ENCODE results near the gene LRTM2.
"Not testable (repeated sequence)": the region's sequence is repeated elsewhere in the genome, so short reads cannot be mapped to it uniquely, and the experiment has no call there.

The LRTM2 gene

DNA sequence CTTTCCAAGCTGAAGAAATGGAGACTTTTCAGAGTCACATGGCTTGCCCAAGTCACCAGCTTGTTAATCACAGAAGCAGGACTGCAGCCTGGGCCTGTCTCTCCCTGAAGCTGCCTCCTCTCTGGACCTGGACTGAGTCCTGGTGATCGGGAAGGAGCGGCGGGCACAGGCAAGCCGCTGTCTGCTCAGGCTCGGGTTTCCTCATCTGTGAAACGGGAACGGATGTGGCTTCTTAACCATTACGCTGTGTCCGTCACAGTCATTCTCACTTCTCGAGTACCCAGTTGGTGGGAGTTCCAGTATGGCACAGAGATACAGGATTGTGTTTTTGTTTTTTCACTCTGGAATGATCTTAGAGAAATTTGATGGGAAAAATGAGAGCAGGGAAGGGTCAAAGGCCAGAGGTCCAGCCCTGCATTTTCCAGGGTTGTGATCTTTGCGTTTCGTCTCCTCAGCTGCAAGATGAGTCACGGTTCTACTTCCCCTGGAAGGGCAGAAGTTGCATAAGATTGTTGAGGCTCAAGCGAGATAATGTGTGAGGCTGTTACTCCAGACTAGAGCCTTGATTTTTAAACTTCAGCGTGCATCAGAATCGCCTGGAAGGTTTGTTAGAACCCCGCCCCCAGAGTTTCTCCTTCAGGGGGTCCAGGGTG is 7.6 kb upstream of the LRTM2 start:
- no peak for DNase-seq

DNA sequence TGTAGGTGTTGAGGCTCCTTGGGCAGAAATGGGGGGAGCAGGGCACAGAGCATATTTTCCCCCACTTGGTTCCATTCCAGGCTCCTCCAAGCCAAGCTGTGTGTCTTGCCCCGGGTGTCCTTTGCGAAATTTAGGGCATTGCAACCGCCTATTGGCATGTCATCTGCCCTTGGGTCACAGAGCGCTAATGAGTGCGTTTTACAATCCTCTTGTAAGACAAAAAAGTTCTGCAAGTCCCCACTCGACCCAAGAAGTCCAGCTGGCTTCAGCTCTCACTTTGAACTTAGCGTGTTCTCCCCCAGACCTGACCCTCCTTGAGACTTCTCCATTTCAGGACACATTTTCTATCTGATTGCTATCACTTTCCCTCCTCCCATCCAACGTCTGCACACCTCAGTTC is 6.1 kb upstream of the LRTM2 start:
- DNase-seq = no peak

DNA sequence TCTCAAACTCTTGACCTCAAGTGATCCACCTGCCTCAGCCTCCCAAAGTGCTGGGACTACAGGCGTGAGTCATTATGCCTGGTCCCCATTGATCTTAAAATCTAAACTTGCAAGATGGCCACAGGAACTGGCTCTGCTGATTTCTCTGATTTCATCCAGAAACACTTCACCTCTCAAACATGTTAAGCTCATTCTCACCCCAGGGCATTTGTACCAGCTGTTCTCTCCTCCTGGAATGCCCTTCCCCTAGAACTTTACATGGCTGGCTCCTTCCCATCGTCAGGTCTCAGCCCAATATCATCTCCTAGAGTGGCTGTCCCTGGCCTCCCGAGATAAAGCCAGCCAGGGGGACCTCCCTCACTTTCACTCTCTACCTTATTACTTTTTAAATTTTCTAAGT is 5.3 kb upstream of the LRTM2 start:
- no peak for DNase-seq

DNA sequence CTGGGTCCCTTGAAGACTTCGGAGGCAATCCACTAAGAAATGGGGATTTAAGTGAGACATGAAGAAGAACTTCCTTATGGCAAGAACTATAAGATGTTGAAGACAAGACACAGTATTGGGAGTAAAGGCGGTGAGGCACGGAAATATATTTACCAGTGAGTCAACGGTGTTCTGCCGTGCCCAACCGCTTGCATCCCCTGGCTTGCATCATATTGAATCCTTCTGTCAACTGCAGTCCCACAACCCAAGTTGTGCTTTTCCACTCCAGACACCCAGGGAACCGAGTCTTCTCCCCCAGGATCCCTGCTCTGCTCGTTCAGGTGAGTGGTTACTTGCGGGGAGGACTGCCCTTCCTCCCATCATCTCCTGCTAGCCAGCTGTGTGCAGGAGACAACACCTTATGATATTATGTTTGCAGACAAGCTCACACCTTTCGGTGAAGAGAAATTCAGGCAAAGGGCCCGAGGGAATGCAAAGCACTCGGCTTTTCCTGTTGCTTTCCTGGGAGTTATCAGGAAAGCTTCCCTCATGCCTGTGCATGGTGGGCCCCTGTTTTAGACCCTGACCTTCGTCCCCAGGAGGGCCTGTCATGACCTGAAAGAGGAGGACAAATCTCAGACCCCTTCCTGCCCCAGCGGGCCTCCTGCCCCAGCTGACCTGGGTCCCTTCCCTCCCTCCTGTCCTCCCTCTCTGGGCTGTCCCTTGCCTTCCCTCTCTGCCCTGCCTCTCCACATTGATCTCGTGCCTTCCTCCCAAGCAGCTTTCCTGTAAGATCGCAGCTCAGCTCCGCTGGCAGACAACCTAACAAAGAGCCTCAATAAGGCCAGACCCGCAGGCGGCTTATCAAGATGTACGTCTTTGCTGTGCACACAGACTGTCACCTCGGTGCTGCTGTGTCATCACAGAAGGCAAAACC is 4.3 kb upstream of the LRTM2 start:
- no peak for DNase-seq

DNA sequence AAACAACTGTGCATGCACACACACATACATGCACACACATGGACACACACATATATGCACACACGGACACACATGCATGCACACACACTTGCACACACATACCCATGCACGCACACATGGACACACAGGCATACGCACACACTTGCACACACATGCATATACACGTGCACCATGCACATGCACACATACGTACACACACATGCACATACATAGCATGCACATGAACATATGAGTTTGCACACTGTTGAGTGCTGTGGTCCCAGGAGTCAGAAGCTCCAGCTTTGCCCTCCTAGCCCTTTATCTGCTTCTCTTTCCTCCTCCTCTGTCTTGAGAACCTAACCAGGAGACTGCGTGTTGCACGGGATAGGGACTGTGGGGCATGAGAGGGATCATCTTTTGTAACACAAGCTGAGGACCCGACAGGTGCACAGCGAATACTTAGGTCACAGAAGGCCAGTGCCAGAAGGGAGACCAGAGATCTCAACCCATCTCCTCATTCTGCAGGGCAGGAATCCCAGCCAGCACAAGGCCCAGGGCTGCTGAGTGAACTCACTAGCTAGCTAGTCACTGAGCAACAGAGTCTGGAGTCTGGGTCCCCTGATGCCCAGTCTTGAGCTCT is 3.5 kb upstream of the LRTM2 start:
- no peak for DNase-seq

DNA sequence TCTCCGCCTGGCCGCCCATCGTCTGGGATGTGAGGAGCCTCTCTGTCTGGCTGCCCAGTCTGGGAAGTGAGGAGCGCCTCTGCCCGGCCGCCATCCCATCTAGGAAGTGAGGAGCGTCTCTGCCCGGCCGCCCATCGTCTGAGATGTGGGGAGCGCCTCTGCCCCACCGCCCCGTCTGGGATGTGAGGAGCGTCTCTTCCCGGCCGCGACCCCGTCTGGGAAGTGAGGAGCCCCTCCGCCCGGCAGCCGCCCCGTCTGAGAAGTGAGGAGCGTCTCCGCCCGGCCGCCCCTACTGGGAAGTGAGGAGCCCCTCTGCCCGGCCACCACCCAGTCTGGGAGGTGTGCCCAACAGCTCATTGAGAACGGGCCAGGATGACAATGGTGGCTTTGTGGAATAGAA is 2.4 kb upstream of the LRTM2 start:
- not testable (repeated sequence) for DNase-seq

DNA sequence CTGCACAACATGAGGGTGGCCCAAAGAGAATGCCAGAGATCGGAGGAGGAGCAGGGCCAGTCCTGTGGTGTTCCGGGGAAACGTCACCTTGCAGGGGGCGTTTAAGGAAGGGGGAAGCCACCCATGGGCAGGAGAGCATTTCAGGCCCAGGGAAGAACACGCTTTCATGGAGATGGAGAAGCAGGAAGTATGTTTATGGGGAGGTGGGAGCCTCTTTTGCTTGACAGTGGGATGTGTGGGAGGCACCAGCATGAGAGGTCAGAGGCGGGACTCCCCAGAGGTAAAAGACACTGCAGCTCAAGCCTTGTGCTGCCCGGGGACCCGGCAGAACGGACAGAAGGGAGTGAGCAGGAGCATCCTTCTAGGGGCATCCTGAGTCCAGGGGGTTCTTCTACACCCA is 1.3 kb upstream of the LRTM2 start:
- no peak for DNase-seq

DNA sequence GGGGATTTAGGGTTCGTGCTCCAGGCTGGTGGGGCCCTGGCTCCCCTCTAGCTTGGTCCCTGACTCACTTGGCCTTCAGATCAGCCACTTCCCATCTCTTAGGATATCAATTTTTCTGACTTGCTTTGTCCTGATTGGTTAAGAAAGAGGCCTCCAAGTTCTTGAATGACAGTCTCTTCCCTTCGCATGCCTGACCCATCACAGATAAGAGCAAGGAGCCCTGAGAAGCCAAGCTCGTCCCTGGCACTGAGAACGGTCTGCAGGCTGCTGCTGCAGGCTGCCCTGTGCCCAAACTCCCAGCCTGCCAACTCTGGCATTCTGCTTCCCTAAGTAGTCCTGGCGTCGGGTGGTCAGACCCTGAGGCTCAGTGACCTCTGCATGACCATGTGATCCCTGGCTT is 794 bp upstream of the LRTM2 start:
- no peak for DNase-seq

DNA sequence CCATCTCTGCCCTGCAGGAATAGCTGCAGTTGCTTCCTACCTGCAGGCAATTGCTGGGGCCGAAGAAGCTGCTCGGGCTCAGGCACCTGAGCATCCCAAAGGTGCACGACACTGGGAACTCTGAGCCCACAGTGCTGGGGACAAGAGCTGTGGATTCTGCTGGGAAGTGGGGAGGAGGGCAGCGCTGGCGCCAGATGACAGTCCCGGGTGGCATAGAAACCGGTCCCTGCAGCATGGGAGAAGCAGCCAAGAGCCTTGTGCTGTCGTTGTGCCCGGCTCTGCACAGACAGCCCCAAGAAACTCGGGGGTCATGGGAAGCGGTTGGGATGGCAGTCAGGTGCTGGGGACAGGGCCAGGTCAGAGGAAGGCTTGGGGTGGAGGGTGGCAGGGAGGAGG is 529 bp downstream of the LRTM2 start:
- DNase-seq = no peak

DNA sequence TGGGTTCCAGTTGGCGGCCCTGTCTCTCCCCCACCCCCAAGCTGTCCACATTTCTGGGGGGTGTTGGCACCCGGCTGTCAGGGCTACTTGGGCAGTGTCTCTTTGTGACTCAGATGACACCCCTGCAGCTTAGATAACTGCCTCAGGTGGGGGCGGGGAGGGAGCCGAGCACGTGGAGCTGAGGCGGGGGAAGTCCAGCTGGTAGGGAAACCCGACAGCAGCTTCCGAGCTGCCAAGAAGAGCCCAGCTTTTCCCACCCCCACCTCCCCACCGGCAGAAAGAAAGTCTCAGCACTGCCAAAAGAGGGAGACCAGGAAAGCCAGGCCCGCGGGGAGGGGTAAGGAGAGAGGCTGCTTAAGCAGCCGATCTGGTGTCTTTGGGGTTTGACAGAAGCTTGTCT is 1.4 kb downstream of the LRTM2 start:
- DNase-seq = no peak

DNA sequence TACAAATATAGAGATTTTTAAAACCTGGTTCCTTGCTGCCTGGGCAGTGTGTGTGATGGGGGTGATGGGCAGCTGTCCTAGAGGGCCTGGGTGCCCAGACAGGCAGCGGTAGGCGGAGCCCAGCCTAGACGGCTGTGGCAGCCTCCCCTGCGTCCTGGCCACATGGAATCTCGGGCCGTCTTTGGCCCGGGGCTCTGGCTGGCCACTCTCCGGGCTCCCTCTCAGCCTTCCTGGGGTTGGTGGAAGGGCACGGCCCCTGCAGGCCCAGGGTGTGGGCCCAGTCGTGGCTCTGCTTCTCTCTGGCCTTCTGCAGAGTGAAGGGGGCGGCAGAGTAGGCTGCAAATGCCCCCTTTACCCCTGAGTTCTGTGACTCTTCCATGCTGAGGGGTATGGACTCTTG is 2.3 kb downstream of the LRTM2 start:
- no peak for DNase-seq

DNA sequence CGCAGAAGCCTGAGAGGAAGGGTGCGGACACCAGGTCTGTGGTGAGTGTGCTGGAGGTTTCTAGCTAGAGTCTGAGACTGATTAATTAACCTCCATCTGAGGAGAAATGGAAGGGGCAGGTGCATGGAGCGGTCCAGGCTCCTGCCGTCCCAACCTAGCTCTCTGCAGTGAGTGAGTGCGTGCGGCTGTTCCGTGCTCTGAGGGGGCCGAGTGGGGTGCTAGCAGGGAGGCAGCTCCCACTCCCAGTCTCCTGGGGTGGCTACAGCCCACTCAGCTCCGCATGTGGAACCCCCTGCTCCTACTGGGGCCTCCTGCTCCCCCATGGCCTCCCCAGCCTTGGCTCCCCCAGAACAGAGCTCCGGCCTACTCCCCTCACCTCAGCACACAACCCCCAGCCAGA is 2.9 kb downstream of the LRTM2 start:
- DNase-seq = no peak

DNA sequence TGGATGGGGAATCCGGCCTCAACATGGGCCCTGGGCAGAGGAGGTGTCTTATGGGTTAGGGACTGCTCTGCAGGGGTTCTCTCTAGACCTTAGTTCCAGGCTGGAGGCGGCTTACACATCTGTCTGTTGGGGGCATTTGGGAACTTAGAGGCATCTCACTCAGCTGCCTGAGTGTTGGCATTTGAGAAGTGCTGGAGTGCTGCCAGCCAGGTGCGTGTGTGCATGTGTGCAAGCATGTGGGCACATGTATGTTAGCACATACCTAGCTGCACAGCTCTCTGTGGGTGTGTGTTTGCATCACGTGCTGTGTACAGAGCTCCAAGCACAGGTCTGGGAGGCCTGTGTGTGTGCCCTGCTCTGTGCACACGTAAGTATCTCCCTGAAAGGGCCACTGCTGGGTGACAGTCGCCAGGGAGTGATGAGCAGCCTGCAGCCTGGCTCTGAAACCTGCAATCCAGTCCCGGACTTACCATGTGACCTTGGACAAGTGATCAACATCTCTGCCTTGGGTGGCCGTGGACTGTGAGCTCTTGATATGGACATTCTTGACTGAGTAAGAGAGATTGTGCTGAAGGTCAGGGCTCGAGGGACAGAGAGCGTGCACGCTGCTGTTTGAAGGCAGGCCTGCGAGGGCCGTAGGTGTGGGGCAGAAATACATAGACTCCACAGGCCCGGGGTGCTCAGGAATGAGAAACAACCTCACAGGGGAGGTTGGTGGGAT is 5.2 kb downstream of the LRTM2 start:
- no peak for DNase-seq

DNA sequence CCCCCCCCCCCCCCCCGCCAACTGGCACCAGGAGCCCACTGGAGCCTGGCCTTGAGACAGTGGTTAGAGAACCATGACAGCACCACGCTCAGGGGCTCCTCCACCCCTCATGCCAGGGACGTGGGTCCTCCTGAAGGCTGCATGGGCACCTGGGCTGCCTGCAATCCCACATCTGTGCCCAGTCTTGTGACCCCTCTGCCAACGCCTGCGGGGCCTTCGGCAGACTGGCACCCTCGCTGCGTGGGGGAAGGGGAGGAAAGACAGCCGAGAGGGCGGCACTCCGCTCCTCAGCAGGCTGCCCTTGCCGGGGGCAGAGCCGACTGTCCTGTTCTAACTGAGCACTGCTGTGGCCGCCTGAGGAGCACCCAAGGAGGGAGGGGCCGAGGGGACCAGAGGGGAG is 6.0 kb downstream of the LRTM2 start:
- DNase-seq = no peak

DNA sequence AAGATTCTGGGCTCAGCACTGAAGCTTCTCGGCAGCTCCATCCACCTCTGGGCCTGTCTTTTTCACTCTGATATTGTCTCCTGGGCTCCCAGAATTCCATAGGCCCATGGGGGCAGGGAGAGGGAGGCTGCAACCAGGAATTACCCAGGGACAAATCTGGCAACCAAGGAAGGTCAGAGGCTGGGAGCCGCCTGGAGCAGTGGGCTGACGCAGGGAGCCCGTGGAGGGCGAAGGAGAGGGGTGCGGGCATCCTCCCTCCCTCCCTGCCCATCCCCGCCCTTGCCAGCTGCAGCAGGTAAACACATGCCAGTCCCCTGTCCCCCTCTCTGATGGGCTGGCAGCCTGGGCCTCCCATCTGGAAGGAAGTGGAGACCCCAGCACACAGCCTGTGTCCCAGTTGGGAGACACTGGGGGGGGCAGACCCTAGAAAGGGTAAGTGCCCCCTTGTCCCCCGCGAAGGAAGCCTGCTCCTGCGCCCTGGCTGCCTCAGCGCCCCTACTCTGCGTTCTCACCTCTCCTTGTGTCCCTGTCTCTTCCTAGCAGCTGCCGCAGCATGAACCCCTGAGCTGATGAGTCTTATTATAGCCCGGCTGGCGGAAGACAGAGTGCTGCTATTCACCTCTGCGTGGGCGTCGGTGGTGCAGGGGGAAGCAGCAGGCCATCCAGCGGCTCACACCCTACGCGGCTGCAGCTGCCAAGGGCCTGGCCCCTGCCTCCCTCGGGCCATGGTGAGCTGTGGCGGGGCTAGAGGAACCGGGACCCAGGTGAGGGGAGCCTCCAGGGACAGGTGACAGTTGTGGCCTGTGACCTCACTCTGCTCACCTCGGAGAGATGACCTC is 6.7 kb downstream of the LRTM2 start:
- DNase-seq = no peak

DNA sequence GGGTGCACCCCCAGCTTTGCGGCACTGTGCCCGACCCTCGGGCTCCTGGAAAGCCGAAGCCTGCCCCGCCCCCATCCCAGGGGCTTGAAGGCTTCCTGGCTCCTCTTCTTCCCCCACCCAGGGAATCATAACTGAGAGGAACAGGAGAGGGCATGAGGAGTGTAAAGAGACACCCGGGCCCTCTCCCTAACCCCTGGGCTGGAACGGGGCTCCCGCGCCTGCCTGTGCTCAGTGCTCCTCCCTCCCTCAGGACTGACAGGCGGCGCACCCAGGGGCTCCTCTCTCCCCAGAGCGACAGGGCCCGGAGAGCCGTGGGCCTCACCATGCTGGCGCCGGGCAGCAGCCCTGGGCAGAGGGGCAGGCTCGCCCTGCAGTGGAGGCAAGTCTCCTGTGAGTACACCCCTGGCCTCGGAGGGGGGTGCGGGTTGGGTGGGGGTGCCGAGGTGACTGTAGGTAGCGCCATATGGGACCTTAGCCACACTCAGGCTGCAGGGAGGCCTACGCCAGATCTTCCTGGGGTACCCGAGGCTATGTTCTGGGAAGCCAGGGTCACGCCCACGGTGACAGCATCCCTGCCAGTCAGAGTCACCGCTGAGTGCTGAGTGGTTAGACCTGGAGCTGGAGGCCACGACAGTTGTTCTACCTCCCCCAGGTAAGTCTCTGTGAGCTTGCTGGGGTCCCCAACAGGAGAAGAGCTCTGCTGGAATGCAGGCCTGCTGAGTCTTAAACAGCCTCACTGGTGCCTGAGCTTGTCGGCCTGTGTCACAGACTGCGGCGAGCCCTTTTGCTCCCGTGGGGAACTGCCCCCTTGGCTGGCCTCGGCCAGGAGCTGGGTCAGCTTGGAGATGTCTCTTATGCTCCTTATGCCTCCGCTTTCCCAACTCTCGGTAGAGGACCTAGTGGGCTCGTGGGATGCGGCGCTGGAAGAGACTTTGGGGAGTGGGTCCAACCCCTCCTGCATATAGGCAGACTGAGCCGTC is 7.8 kb downstream of the LRTM2 start:
- DNase-seq = no peak

DNA sequence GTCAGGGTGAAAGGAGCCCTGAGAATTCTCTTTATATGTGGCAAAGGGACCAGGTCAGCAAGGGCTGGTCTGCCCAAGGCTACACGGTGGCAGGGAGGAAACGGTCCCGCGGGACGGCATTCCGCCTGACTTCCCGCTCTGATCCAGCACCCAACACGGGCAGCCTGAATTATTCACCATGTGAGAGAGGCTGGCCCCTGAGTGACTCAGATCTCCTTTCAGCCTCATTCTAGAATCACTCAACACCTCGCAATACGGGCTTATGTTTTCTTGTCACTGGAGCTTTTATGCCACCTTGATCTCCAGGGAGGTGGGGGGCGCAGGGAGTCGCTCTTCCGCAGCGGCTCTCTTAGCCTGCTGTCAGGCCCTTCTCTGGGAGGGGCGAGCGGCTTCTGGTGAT is 8.5 kb downstream of the LRTM2 start:
- DNase-seq = no peak

DNA sequence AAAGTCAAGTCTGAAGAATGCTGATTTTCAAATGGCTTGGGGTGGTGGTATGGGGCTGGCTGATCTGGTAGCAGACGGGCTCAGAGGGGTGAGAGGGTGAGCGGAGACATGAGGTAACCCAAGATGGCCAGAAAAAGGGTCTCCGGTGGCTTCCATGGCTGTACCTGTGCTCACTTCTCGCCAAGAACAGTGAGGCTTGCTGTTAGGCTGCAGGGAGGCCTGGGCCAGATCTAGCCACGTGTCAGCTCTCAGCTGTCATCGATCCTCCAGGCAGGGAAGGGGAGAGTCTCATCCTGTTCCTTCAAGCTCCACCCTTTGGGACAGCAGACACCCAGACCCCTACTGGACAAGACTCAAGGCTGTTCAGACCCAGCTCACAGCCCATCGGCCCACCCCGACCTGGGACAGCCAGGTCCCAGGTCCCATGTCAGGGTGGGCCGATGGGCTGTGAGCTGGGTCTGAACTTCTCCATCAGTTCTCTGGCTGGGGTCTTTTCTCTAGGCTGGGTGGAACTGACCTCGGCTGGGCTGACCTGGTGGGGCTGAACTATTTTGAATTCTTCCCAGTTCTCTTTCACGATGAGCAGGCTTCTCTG is 9.0 kb downstream of the LRTM2 start:
- no peak for DNase-seq

DNA sequence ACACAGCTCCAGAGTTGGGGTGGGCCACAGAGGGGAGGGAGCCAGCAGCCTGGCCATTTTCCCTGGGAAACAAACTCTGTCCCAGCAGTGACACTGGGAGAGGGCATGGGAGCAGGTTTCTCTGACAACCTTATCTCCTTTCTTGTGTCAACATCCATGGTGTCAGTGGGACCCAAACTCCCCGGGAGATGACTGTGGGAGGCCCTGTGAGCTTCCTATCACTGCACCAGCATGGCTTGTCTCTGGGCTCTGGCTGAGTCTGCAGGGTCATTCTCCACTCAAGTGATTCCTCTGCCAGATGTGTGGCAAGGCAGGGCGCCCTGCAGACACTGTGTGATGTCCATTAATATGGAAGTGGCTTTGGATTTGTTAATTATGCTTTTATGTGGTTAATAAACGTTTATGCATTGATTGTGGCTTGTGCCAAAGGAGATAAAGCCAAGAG is 10.1 kb downstream of the LRTM2 start:
- DNase-seq = no peak
